Esophagus squamous epithelium (tissue), 4 donors: ENCODE data around the gene MSH6.

Source experiments
- CTCF ChIP-seq, 6 experiments: fragments of 450-650 bp in 4 of 6; fragments of 200-600 bp in 2 of 6; sonication (generic) in 2 of 6; IDR thresholded peaks; one replicate each; pipeline ENCODE4 v1.5.1; 2016 to 2019; ENCODE audit warnings: antibody characterized with exemption in 6 of 6, mild to moderate bottlenecking in 4 of 6, moderate library complexity in 4 of 6
- POLR2A ChIP-seq, 4 donors: fragments of 450-650 bp; IDR thresholded peaks; one replicate each; pipeline ENCODE4 v1.6.1; 2017; ENCODE audit warnings: antibody characterized with exemption in 4 of 4, mild to moderate bottlenecking in 4 of 4, moderate library complexity in 3 of 4

- TF ChIP-seq POLR2A (IDR thresholded peaks at IDR 0.05) (no peak), CTCF (IDR thresholded peaks at IDR 0.05) (no peak)
These were observed 15.5 kb upstream of the MSH6 start for GRCh38 chr2:47767497-47767844.
